Ishikawa (cell line): ENCODE data around the gene DOCK8.

Experiments
- CEBPB ChIP-seq: IDR thresholded peaks from 2 replicates; pipeline ENCODE4 v1.6.1; 2012
- CREB1 ChIP-seq: IDR thresholded peaks from 2 replicates; pipeline ENCODE4 v1.6.1; 2012; ENCODE audit warnings: low read depth
- EGR1 ChIP-seq: IDR thresholded peaks from 2 replicates; pipeline ENCODE4 v1.6.1; 2012
- EP300 ChIP-seq: IDR thresholded peaks from 2 replicates; pipeline ENCODE4 v1.6.1; 2012; ENCODE audit warnings: borderline replicate concordance
- FOXM1 ChIP-seq: IDR thresholded peaks from 2 replicates; pipeline ENCODE4 v1.6.1; 2012; ENCODE audit warnings: low read depth, borderline replicate concordance
- NFIC ChIP-seq: IDR thresholded peaks from 2 replicates; pipeline ENCODE4 v1.6.1; 2012
- RAD21 ChIP-seq: IDR thresholded peaks from 2 replicates; pipeline ENCODE4 v1.6.1; 2012; ENCODE audit warnings: low read depth
- TAF1 ChIP-seq: IDR thresholded peaks from 2 replicates; pipeline ENCODE4 v1.6.1; 2012; ENCODE audit warnings: low read depth, mild to moderate bottlenecking
- TCF12 ChIP-seq: IDR thresholded peaks from 2 replicates; pipeline ENCODE4 v1.6.1; 2012; ENCODE audit warnings: low read depth
- TEAD4 ChIP-seq: IDR thresholded peaks from 2 replicates; pipeline ENCODE4 v1.6.1; 2012
- YY1 ChIP-seq: IDR thresholded peaks from 2 replicates; pipeline ENCODE4 v1.6.1; 2012; ENCODE audit warnings: low read depth
- ZBTB7A ChIP-seq: IDR thresholded peaks from 2 replicates; pipeline ENCODE4 v1.6.1; 2012; ENCODE audit warnings: low read depth
- TF ChIP-seq, protein P1 (sequence below): IDR thresholded peaks from 2 replicates; pipeline ENCODE4 v1.6.1; 2012; ENCODE audit warnings: low read depth, mild to moderate bottlenecking
- TF ChIP-seq, protein P2 (sequence below): IDR thresholded peaks from 2 replicates; pipeline ENCODE4 v1.6.1; 2012
- TF ChIP-seq, protein P3 (sequence below): IDR thresholded peaks from 2 replicates; pipeline ENCODE4 v1.6.1; 2012

DOCK8 gene

DNA sequence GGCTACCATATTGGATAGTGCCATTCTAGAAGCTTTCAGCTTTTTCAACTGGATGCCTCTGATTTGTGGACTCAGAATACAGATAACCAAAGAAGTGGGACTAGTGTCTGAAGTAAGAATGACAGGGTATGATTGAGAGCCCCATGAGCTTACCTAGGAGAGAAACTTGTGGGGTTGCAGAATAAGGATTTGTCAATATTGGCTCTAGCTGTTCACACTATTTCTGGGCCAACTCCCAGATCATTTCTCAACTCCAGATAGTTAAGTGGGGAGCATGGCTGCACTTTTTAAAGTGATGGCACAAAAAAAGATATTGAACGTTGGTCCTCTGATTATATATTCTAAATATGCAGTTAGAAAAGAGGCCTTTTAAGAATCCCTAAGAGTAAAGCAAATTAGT lies 252.1 kb downstream of the DOCK8 start:
- no peak for TF ChIP-seq CREB1
- TF ChIP-seq, protein P1, sequence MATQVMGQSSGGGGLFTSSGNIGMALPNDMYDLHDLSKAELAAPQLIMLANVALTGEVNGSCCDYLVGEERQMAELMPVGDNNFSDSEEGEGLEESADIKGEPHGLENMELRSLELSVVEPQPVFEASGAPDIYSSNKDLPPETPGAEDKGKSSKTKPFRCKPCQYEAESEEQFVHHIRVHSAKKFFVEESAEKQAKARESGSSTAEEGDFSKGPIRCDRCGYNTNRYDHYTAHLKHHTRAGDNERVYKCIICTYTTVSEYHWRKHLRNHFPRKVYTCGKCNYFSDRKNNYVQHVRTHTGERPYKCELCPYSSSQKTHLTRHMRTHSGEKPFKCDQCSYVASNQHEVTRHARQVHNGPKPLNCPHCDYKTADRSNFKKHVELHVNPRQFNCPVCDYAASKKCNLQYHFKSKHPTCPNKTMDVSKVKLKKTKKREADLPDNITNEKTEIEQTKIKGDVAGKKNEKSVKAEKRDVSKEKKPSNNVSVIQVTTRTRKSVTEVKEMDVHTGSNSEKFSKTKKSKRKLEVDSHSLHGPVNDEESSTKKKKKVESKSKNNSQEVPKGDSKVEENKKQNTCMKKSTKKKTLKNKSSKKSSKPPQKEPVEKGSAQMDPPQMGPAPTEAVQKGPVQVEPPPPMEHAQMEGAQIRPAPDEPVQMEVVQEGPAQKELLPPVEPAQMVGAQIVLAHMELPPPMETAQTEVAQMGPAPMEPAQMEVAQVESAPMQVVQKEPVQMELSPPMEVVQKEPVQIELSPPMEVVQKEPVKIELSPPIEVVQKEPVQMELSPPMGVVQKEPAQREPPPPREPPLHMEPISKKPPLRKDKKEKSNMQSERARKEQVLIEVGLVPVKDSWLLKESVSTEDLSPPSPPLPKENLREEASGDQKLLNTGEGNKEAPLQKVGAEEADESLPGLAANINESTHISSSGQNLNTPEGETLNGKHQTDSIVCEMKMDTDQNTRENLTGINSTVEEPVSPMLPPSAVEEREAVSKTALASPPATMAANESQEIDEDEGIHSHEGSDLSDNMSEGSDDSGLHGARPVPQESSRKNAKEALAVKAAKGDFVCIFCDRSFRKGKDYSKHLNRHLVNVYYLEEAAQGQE: no peak
- no peak for TF ChIP-seq EP300

DNA sequence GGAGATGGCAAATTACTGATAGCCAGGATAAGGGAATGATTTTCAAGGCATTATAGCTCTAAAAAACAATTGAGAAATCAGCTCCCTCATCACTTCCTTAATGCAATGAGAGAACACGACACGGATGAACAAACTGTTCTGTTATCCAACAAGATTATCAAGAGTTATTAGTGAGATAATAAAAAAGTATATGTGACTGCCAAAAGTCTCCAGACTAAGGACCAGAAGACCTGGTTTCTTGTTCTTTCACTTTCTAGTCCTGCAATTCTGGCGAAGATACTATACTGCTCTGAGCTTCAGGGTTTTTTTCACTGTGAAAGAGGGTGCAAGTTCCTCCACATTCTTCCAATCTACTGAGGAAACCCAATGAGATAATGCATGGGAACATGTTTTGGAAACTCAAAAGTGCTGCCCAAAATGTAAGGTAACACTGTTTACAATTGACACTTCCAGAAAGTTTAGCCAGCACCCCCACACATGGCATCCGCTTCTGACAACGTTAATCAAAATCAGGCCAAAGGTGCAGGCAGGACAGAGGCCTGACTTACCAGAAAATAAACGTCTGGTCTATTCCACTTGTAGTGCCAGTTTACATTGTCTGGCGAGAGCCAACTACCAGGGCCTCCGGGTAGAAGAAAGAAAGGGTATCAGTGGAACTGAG lies 254.2 kb downstream of the DOCK8 start:
- TF ChIP-seq NFIC: no peak
- TF ChIP-seq, protein P2, sequence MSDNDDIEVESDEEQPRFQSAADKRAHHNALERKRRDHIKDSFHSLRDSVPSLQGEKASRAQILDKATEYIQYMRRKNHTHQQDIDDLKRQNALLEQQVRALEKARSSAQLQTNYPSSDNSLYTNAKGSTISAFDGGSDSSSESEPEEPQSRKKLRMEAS: no peak
- TF ChIP-seq RAD21: no peak
- TF ChIP-seq, protein P1: no peak
- TF ChIP-seq ZBTB7A: no peak
- TF ChIP-seq FOXM1: no peak

DNA sequence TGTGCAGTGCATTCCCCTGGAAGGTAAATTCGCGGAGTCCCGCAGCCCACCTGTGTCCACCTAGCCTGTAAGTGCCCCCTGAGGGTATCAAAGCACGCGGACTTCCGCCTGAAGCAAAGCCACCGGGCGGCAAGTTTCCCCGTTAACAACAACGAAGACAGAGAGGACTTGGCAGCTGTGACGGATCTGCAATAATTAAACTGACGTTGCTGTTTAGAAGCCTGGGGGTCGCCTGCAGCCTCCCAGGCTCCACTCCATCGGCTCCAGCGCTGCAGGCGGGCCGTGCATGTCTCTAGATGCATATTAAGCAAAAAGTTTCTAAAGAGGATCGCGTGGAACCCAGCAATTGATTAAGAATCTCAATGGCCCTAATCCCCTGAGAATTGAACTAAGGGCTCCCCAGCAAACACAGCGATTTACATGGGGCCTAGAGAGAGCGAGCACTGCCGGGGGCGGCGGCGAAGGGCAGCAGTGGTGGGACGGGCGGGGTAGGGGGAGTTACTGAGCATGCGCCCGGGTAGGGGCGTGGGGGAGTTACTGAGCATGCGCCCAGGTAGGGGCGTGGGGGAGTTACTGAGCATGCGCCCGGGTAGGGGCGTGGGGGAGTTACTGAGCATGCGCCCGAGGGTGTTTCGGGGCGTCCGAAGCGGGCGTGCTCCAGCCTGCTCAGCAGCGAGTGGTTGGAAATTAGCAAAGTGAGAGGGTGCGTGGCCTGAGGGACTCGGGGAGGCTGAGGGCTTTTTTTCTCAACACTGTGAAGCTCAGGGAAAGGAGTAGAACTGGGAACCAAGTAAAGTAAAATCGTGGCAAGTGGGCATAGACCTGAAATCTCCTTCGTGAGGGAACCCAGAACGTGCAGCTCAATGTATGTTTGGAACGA lies 255.2 kb downstream of the DOCK8 start:
- TF ChIP-seq, protein P2: peak; percentile 92
- TF ChIP-seq TAF1 (peak; percentile 87), NFIC (no peak), ZBTB7A (peak; percentile 48; the same call in 1 of the 2 replicates), EGR1 (peak; percentile 25; the same call in 1 of the 2 replicates)
- TF ChIP-seq, protein P3, sequence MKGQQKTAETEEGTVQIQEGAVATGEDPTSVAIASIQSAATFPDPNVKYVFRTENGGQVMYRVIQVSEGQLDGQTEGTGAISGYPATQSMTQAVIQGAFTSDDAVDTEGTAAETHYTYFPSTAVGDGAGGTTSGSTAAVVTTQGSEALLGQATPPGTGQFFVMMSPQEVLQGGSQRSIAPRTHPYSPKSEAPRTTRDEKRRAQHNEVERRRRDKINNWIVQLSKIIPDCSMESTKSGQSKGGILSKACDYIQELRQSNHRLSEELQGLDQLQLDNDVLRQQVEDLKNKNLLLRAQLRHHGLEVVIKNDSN: no peak

DNA sequence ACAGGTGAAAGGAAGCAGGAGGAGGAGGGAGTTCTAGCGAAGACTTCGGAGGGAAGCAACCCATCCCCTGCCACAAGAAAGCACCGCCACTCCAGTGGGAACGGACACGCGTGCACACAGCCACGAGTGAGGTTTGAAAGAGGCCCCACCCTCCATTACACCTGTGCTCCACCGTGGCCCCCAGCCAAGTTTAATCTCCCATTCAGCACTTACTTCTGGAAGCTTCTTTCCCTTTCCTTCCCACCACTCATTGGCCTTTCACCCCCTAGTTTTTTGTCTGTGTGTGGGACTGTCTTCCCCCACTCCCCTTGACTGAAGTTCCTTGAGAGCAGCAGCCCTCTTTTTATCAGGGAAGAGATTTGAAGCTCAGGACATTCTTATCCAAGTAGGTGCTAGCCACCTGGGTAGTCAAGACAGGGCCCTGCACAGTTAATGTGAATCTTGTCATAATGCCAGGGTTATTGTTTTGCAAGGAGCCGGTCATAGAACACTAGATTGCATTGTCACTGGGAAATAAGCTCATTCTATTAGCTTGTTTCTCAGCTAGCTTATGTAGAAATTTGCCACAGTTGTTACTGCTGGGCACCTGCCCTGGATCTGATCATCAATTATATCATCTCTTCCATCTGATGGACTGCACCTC lies 256.0 kb downstream of the DOCK8 start:
- TF ChIP-seq EGR1: no peak
- TF ChIP-seq RAD21: no peak
- TF ChIP-seq TCF12: no peak
- no peak for TF ChIP-seq TAF1
- no peak for TF ChIP-seq CREB1
- TF ChIP-seq ZBTB7A: no peak
- TF ChIP-seq, protein P3: no peak
- TF ChIP-seq, protein P1: no peak
- TF ChIP-seq YY1: no peak
- no peak for TF ChIP-seq FOXM1

DNA sequence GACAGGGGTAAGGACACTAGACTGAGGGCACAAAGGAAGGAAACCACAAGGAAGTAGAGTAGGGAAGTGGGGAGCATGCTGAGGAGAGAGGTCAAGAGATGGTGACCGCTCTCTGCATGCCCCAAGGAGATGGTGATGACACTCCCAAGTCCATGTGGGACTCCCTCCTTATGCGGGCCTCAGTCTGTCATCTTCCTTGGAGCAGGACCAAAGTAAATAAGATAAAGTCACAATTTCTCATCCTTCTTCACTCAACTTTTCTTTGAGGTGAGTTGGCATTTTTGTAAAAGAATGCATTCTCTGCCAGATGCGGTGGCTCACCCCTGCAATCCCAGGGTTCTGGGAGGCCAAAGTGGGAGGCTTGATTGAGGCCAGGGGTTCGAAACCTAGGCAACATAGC lies 256.7 kb downstream of the DOCK8 start:
- no peak for TF ChIP-seq CEBPB
- TF ChIP-seq NFIC: no peak
- no peak for TF ChIP-seq TEAD4
- TF ChIP-seq, protein P1: no peak
- no peak for TF ChIP-seq EGR1
- TF ChIP-seq RAD21: no peak
- TF ChIP-seq YY1: no peak
- no peak for TF ChIP-seq EP300
- TF ChIP-seq, protein P2: no peak
